ENCODE measurements around the gene PICK1. TPM values are rescaled to one million over a fixed set of nuclear protein-coding genes. Genes with fewer than 3 reads are reported as not detected.

PICK1 gene
- total RNA-seq, 1 donor from 2014 or later = 25.5 TPM

GRCh38 chr22:38051900-38052862 lies 5.0 kb upstream of the PICK1 start:
- POLR2A ChIA-PET = interaction anchor here (0.7 to 1.5 kb wide), 8 partner anchors 8 to 818 kb away, joined by 3 to 11 read pairs (median 4); partner anchors contain the start of genes DMC1, MAFF and TOMM22
- DNase-seq (peak; percentile 75), ATAC-seq (ENCODE audit: low read depth) (peak; percentile 87)
- intact Hi-C loops (cut with micrococcal nuclease) = loop anchor here (1.0 to 10.0 kb wide), 9 partner anchors 153 to 951 kb away; partner anchors contain the start of genes CBY1, FAM227A, MAFF and TOMM22
- Mint-ChIP-seq H3K36me3 (ENCODE audit: low read depth) (peaks cover 3% of the 10 kb centered on the region), H3K9me3 (no peaks in the 10 kb centered on the region), H3K4me3 (no peak overlapping the region), H3K27me3 (peaks cover 13% of the 10 kb centered on the region), H3K4me1 (peaks cover 14% of the 10 kb centered on the region), H3K27ac (no peak overlapping the region)
- CTCF ChIA-PET = interaction anchor here (0.7 to 4.0 kb wide), 41 partner anchors 9 to 952 kb away, joined by 3 to 77 read pairs (median 4); partner anchors contain the start of genes DMC1, GTPBP1, PLA2G6 and TOMM22
- TF ChIP-seq, protein P1, sequence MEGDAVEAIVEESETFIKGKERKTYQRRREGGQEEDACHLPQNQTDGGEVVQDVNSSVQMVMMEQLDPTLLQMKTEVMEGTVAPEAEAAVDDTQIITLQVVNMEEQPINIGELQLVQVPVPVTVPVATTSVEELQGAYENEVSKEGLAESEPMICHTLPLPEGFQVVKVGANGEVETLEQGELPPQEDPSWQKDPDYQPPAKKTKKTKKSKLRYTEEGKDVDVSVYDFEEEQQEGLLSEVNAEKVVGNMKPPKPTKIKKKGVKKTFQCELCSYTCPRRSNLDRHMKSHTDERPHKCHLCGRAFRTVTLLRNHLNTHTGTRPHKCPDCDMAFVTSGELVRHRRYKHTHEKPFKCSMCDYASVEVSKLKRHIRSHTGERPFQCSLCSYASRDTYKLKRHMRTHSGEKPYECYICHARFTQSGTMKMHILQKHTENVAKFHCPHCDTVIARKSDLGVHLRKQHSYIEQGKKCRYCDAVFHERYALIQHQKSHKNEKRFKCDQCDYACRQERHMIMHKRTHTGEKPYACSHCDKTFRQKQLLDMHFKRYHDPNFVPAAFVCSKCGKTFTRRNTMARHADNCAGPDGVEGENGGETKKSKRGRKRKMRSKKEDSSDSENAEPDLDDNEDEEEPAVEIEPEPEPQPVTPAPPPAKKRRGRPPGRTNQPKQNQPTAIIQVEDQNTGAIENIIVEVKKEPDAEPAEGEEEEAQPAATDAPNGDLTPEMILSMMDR (IDR thresholded peaks at IDR 0.05) = peak; percentile 75

GRCh38 chr22:38062791-38063190 lies 5.6 kb downstream of the PICK1 start:
- peaks cover 60% of the 10 kb centered on the region for H3K36me3 Mint-ChIP-seq (ENCODE audit: low read depth)

DNA sequence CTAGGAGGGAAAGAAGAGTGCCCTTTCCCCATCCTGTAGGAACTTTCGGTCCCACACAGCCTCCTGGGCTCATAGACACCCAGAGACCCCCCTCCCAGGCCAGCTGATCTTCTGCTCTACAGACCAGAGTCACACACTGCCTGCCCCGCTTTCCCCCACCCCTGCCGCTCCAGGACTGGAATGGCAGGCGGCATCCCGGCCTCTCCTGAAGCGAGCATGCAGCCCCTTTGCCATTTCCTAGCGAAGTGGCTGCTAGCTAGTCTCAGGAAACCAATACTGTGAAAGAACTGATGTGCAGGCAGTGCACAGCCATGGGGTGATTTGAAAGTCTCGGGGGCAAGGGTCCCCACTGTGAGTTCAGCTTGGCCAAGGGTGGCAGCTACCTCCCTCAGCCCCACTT lies 8.3 kb downstream of the PICK1 start:
- Mint-ChIP-seq H3K27me3 (no peaks in the 10 kb centered on the region), H3K36me3 (ENCODE audit: low read depth) (peaks cover 66% of the 10 kb centered on the region), H3K4me3 (no peak overlapping the region), H3K4me1 (peaks cover 6% of the 10 kb centered on the region), H3K9me3 (no peaks in the 10 kb centered on the region), H3K27ac (no peak overlapping the region)
- DNase-seq = no peak
- TF ChIP-seq, protein P1 (IDR thresholded peaks at IDR 0.05) = no peak
- CTCF ChIA-PET = interaction anchor here (1.7 kb wide), 1 partner anchor 13 kb away, joined by 7 read pairs; no protein-coding TSS in a partner anchor
- ATAC-seq (ENCODE audit: low read depth) = no peak
- POLR2A ChIA-PET = no interaction called here
- intact Hi-C loops (cut with micrococcal nuclease) = no loop called here

More at GRCh38 chr22:38062791-38063190, 5.6 kb downstream of the PICK1 start:
- Mint-ChIP-seq H3K4me3 (no peak overlapping the region), H3K27ac (no peak overlapping the region), H3K27me3 (no peaks in the 10 kb centered on the region), H3K4me1 (peaks cover 10% of the 10 kb centered on the region), H3K9me3 (no peaks in the 10 kb centered on the region)
- intact Hi-C loops (cut with micrococcal nuclease) = no loop called here
- CTCF ChIA-PET = no interaction called here
- DNase-seq (no peak), ATAC-seq (ENCODE audit: low read depth) (no peak)
- TF ChIP-seq, protein P1 (IDR thresholded peaks at IDR 0.05) = no peak
- POLR2A ChIA-PET = no interaction called here

DNA sequence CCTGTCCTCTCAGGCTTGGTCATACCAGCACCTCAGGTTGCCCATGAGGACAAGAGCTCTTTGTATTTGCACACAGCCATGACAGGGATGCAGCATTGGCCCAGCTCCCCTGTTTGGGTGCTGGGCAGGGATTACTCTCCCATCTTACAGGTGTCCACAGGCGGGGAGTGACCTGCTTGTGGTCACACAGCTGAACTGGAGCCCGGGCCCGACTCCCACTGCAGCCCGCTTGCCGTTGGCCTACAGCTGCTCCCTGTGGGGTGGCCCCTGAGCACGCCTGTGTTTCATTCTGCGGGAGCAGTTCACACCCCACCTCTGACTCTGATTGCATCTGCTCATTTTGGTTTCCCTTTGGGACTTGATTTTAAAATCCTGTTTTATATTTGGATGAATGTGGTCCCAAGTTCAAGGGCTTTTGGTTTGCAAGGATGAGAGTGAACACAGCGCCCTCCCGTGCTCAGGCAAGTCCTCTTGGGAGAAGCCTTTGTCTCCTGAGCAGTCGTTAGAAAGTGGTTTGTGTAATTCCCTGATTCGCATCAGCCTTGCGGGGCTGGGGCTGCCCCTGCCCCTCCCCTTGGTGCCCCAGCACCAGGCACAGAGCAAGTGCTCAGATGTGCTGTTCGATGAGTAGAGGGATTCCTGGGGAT lies 9.3 kb downstream of the PICK1 start:
- peaks cover 6% of the 10 kb centered on the region for H3K4me1 Mint-ChIP-seq
- POLR2A ChIA-PET = no interaction called here
- TF ChIP-seq, protein P1 (IDR thresholded peaks at IDR 0.05) = no peak
- H3K27me3 Mint-ChIP-seq = no peaks in the 10 kb centered on the region
- no peak overlapping the region for H3K4me3 Mint-ChIP-seq
- DNase-seq = no peak
- no peaks in the 10 kb centered on the region for H3K9me3 Mint-ChIP-seq
- H3K27ac Mint-ChIP-seq = no peak overlapping the region
- peaks cover 76% of the 10 kb centered on the region for H3K36me3 Mint-ChIP-seq (ENCODE audit: low read depth)
- CTCF ChIA-PET = interaction anchor here (1.7 kb wide), 1 partner anchor 14 kb away, joined by 7 read pairs; no protein-coding TSS in a partner anchor
- intact Hi-C loops (cut with micrococcal nuclease) = no loop called here
- no peak for ATAC-seq (ENCODE audit: low read depth)

GRCh38 chr22:38067028-38067415 lies 9.8 kb downstream of the PICK1 start:
- H3K36me3 Mint-ChIP-seq (ENCODE audit: low read depth) = peaks cover 75% of the 10 kb centered on the region
- ChIA-PET CTCF (no interaction called here), POLR2A (no interaction called here)
- DNase-seq (no peak), ATAC-seq (ENCODE audit: low read depth) (no peak)
- intact Hi-C loops (cut with micrococcal nuclease) = no loop called here
- H3K4me1 Mint-ChIP-seq = peaks cover 6% of the 10 kb centered on the region
- no peaks in the 10 kb centered on the region for H3K9me3 Mint-ChIP-seq
- no peaks in the 10 kb centered on the region for H3K27me3 Mint-ChIP-seq
- H3K27ac Mint-ChIP-seq = no peak overlapping the region
- TF ChIP-seq, protein P1 (IDR thresholded peaks at IDR 0.05) = no peak
- H3K4me3 Mint-ChIP-seq = no peak overlapping the region

Measured in activated B cell treated with CpG ODN at 0.5 μM for 24 hours (primary cell).